T-helper 1 cell (primary cell): ENCODE results near the gene ATP5F1D.

Experiments used
- DNase-seq, 5 donors: peaks; one replicate each; pipeline ENCODE4 v3.0.0-alpha.2; 2012 to 2020

Gene ATP5F1D

DNA sequence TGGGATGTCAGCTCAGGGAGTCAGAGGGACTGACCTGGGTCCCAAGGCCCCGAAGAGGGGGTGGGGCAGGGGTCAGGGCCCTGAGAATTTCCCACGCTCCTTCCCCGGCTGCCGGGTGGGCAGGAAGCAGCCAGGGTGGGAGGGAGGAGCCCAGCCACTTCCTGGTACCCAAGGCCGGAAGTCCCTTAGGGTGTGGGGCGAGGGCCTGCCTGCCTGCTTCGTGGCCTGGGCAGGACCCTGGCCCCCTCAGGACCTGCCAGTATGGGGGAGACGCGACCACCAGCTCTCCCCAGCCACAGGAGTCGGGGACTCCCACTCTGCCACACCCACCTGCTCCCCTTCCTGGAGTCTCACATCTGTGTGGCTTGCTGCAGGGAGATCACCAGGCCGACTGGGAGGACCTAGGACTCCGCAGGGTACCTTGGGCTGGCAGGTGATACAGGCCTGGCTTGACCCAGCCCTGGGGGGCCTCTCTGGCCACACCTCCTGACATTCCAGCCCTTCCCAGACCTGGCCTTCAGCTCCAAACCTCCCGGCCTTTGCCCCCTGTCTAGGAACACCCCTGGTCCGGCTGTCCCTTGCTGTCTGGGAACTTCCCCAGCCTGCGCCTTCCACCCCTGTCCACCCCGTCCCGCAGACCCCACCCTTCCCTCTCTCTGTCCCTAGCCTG lies 17.8 kb downstream of the ATP5F1D start:
- DNase-seq = peak; percentile 59 to 85 (median 64)

- DNase-seq = peak in 2 of 5 donors; percentile 58 to 64
Measured at GRCh38 chr19:1259876-1260748, 18.6 kb downstream of the ATP5F1D start.

GRCh38 chr19:1260749-1261537 lies 19.4 kb downstream of the ATP5F1D start:
- DNase-seq = peak; percentile 95 to 99 (median 96)

- peak in 1 of 5 donors; percentile 36 for DNase-seq
Measured at GRCh38 chr19:1261538-1261797, 19.9 kb downstream of the ATP5F1D start.

- peak in 2 of 5 donors; percentile 47 to 53 for DNase-seq
Measured at GRCh38 chr19:1261798-1262622, 20.5 kb downstream of the ATP5F1D start.

DNA sequence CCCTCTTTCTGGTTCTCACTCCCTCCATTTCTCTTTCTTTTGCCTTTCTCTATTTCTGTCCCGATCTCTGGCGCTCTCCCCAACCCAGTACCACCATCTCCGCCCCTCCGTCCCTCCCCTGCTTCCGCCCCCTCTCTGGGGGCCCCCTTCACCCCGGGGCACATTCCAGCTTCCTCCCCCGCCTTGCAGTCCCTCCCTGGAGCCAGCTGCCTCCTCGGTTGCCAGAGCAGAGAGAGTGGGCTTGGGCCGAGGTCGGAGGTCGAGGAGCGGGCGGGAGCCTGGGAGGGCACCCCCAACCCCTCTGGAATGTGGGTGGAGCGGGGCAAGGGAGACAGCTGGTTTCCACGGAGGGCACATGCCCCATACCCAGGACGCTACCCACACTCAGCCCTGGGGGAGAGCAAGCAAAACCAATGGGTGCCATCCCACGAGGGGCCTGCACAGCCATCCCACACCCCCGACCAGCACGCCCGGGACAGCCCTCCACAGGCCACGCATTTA lies 21.1 kb downstream of the ATP5F1D start:
- DNase-seq = no peak

DNA sequence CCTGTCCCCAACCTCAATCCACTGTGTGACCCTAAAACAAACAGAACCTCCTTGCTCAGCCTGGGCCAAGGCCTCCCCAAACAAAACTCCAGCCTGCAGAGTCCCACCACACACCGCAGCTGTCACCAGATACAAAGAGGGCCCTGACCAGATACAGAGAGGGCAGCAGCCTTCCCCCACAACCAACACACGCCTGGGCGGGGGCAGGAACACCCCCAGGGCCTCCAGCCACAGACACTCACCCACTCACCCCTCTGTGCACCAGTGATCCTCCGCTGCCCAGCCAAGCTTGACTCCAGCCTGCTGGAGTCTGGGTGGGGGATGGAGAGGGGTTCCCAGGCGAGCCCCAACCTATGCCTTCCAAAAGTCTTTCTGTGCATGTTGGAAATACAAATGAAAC lies 21.6 kb downstream of the ATP5F1D start:
- DNase-seq = no peak

DNA sequence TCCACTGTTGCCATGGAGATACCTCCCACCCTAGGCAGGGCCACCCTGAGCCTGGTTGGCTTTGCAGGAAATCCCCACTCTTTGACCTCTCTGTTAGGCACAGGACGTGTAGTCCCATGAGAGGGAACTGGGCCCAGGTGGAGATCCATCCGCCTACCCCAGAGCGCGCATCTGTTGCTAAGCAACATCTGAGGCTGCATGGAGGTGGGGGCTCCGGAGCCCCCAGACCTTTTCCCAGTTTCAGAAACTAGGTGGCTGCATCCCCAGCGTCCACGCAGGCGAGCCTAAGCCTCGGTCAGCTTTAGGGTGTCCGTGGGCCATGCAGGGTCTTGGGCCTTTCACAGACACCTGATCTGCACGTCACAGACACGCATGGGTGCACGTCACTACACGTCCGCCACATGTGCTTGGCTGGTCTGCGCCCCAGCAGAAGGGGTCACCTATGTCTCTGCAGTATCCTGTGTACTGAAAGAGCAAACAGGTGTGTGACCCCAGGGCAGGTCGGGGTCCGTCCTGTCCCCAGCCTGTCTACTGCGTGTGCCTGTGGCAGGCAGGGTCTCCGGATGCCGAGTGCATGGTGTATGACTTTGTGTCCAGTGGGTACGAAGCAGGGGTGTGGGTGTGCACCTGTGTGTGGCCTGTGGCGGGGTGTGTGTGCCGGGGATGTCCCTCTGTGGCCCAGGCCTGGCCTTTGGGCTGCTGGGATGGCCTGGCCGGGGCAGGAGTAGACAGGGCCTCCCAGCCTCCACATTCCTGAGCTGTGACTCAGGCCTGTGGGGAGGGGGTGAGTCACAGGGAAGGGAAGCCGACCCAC lies 23.5 kb downstream of the ATP5F1D start:
- no peak for DNase-seq

GRCh38 chr19:1265615-1266128 lies 24.1 kb downstream of the ATP5F1D start:
- no peak for DNase-seq

DNA sequence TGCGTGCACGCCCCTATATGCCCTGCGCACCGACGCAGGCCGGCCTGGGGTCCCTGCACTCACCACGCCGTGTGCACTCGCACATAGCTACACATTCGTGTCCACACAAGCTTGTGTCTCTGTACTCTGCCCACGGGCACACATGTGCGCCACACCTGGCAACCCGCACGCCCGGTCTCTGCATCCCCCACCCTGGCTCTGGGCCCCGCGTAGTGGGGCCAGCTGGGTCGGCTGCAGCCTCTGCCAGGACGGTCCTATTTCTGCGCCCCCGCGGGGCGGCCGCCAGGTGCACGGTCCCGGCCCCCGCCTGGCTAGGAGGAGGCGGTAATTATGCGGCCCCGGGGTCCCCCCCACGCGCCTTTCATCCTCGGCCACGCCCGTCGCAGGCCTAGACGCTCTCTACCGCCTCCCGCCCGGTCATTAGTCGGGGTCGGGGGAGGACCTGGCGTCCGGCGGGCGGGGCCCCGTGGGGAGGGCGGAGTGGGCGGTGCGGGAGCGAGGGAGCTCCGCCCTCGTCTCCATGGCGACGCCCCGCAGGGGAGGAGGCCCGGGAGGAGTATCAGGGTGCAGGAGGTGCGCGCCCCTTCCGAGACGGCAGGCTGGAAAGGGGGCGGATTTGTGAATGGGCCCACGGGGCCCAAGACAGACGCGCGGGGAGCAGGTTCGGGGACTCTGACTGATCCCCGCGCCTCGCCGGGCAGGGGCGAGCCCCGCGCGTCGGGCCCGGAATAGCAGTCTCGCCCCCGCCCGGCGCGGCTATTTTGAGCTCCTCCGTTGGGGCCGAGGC lies 24.8 kb downstream of the ATP5F1D start:
- DNase-seq = peak; percentile 73 to 90 (median 79)

GRCh38 chr19:1266916-1267476 lies 25.4 kb downstream of the ATP5F1D start:
- peak; percentile 38 to 67 (median 57) for DNase-seq

DNA sequence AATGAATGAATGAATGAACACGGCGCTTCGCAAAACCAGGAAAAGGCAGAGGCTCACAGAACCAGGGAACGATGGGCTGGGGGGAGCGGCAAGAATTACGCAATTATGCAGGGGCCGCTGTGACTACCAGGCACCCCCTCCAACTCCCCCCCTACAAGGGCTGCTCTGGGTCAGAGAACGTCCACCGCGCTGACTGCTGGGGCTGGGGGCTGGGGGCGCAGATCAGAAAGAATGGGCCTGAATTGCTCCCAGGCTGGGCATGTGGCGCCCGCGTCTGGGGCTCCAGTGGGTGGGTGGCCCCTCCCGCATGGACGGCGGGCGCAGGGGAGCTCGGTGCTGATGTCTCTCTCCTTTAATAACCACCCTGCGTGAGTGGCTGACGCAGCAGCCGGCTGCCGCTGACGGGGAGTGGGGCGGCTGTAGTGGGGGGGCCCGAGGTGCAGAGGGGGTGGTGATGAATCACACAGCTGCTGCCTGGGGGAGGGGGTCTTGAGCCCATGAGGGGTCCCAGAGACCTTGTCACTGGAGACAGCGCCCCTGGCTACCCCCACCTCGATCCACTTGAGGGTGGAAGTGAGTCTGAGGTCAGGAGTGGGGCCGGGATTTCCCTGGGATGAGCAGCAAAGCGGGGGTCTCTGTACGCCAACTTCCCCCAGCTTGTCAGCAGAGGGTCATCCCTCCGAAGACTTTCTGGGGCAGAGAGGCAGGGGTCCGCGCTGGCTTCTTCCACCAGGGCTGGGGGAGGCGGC lies 26.1 kb downstream of the ATP5F1D start:
- DNase-seq = no peak

GRCh38 chr19:1268226-1269064 lies 26.9 kb downstream of the ATP5F1D start:
- DNase-seq = no peak

DNA sequence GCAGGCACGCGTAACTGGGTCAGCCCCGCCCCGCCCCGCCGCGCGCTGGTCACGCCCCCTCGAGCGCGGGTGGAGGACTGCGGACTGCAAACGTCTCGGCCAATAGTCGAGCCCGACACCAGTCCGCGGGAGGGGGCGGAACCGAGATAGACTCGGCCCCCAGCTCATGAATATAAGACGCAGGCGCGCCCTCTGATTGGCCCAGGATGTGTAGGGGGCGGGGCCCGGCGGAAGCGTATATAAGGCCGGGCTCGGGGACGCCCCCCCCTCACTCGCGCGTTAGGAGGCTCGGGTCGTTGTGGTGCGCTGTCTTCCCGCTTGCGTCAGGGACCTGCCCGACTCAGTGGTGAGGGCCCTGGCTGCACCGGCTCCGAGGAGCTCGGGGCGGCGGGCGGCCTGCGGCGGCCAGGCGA lies 27.5 kb downstream of the ATP5F1D start, which contains the start of gene CIRBP:
Gene CIRBP, plus strand, starts transcription at position 268 of the 413 bp plus-strand sequence. CDS start 1,602 bp downstream, outside the sequence.
- peak; percentile 99 for DNase-seq

DNA sequence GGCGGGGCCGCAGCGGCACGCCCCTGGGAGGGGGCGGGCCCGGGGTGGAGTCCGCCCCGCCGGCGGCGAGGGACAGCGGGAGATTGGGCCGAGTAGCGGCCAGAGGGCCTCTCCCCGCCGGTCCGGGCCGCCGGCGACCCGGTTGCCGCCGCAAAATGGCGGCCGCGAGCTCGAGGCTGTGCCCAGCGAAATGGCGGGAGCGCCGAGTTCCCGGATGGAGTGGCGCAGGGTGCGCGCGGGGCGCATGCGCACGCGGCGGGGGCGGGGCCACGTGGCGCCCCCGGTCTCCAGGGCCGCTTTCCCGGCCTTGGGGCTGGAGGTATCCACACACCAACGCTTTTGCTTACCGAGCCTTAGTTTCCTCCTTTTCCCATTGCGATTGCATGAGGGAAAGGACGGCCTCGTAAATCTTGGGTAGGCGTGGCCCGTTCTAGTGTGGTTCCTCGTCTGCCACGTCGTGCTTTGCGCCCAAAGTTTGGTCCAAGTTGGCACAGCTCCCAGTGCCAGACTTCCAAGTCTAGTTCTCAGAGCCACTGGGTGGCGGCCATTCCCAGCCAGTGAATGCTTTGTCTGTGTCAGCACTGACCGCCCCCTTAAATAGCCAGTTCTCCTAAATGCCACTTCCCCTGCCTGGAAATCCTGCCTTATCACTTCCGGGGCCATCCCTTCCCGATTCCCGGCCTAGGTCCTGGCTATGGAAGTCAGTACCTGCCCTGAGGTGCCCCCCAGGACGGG lies 28.1 kb downstream of the ATP5F1D start:
- DNase-seq = peak; percentile 80 to 89 (median 84)

DNA sequence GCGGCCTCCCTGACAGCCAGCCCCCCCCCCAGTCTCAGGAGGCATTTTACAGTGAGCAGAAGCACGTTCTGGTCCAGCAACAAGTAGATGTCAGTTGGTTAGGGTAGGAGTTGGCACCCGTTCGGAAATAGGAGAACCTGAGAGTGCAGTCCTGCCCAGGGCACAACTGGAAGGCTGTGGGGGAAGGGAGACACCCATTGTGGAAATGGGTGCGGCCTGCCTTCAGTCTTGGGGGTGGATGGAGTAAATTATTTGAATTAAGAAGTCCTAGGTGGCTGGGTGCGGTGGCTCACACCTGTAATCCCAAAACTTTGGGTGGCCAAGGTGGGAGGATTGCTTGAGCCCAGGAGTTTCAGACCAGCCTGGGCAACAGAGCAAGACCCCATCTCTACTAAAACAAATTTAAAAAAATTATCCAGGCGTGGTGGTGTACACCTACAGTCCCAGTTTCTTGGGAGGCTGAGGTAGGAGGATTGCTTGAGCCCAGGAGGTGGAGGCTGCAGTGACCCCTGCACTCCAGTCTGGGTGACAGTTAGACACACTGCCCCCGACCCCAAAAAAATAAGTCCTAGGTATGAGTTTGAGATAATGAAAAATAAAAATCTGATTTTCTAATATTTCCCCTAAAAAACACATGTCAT lies 28.8 kb downstream of the ATP5F1D start:
- DNase-seq = no peak
